Activated naive CD4-positive, alpha-beta T cell treated with anti-CD3 and anti-CD28 coated beads, Interleukin-2, amount 10 ng/mL, durations not matched to agents 7 days and 5 days (primary cell): ENCODE data around the gene ERP29.
A peak's percentile ranks its signal among the peaks of the same experiment; 100 is the strongest.
"Not testable (repeated sequence)": the region's sequence is repeated elsewhere in the genome, so short reads cannot be mapped to it uniquely, and the experiment has no call there.

Source experiments
- CTCF ChIA-PET: fragments of 350-600 bp; sonication (Branson Sonifier 250); formaldehyde crosslinking; loops from one replicate; lab custom pipeline; 2021; ENCODE audit warnings: antibody characterized with exemption; lab: Charles Lee
- DNase-seq: peaks from one replicate; pipeline ENCODE4 v3.0.0-alpha.2; 2020
- H3K27ac Mint-ChIP-seq: one replicate; pipeline ENCODE4 v1.8.0; 2021; ENCODE audit warnings: mild to moderate bottlenecking, moderate library complexity, mixed read lengths
- H3K27me3 Mint-ChIP-seq: one replicate; pipeline ENCODE4 v1.8.0; 2021; ENCODE audit warnings: mild to moderate bottlenecking, mixed read lengths
- H3K36me3 Mint-ChIP-seq: one replicate; pipeline ENCODE4 v1.8.0; 2021; ENCODE audit warnings: mixed read lengths
- H3K4me1 Mint-ChIP-seq: one replicate; pipeline ENCODE4 v1.8.0; 2021; ENCODE audit warnings: mixed read lengths
- H3K4me3 Mint-ChIP-seq: one replicate; pipeline ENCODE4 v1.8.0; 2021; ENCODE audit warnings: mild to moderate bottlenecking, moderate library complexity, mixed read lengths
- H3K9me3 Mint-ChIP-seq: one replicate; pipeline ENCODE4 v1.8.0; 2021; ENCODE audit warnings: mixed read lengths

ERP29 gene

DNA sequence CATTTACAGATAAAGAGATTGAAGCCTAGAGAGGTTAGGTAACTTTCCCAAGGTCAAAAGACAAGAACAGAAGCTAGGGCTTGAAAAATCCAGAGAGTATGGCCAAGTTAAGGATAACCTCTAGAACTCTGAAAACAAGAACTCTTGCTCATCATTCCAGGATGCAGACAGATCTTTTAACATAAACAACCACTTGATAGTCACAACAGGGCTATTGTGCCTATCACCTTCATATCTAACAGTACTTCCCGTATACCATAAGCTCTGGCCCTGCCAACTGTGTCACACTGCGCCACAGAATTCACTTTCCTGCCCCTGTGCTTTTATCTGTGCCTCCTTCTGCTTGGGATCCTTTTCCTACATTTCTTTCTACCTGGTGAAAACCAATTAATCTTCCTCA, 18.2 kb downstream of the ERP29 start:
- Mint-ChIP-seq H3K36me3 (peaks cover 36% of the 10 kb centered on the region), H3K9me3 (no peaks in the 10 kb centered on the region), H3K4me1 (no peaks in the 10 kb centered on the region), H3K27ac (no peak overlapping the region), H3K27me3 (no peaks in the 10 kb centered on the region), H3K4me3 (no peak overlapping the region)
- CTCF ChIA-PET = no interaction called here
- no peak for DNase-seq

DNA sequence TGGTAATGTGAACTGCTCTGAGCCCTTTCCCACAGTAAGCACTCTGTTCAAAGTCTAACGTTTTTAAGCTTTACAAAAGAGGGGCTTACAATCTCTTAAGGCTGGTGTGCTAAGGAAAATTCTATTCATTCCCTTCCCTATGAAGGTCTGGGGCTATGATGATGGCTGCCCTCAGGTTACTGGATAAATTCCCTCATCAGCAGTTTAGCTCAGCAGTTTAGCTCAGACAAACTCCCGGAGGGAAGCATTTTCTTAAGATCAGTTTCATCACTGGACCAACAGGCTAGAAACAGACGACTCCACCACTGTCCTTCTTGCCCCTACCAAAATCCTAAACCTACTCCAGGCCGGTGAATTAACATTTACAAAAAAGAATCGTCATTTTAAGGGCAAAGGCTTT, 19.1 kb downstream of the ERP29 start:
- no peak for DNase-seq
- CTCF ChIA-PET = interaction anchor here (0.7 kb wide), 1 partner anchor 18 kb away, joined by 3 read pairs; no protein-coding TSS in a partner anchor
- no peaks in the 10 kb centered on the region for H3K9me3 Mint-ChIP-seq
- peaks cover 38% of the 10 kb centered on the region for H3K36me3 Mint-ChIP-seq
- H3K4me1 Mint-ChIP-seq = no peaks in the 10 kb centered on the region
- H3K27ac Mint-ChIP-seq = no peak overlapping the region
- H3K27me3 Mint-ChIP-seq = no peaks in the 10 kb centered on the region
- H3K4me3 Mint-ChIP-seq = no peak overlapping the region

DNA sequence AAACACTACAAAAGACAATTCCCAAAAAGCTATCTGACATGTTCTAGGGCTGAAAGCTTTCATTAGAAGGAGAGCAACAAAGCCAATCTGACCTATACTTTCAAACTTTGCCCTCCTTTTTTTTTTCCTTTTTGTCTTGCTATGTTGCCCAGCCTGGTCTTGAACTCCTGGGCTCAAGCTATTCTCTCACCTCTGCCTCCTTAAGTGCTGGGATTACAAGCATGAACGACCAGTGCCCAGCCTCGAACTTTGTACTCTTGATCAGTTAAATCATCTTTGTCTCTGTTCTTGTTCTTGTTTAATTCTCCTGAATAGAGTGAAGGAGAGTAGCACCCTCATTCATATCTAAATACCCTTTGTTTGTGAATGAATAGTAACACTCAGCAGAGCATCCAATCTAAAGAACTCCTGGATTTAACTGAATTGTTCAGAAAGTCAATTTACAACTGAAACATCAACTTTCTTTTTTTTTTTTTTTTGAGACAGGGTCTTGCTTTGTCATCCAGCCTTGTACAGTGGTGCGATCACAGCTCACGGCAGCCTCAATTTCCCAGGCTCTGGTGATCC, 22.1 kb downstream of the ERP29 start:
- Mint-ChIP-seq H3K27me3 (no peaks in the 10 kb centered on the region), H3K27ac (peak overlapping the region; percentile 10), H3K4me1 (no peaks in the 10 kb centered on the region), H3K4me3 (no peak overlapping the region), H3K36me3 (peaks cover 41% of the 10 kb centered on the region), H3K9me3 (no peaks in the 10 kb centered on the region)
- CTCF ChIA-PET = interaction anchor here (1.4 kb wide), 1 partner anchor 15 kb away, joined by 4 read pairs; no protein-coding TSS in a partner anchor
- DNase-seq = no peak

DNA sequence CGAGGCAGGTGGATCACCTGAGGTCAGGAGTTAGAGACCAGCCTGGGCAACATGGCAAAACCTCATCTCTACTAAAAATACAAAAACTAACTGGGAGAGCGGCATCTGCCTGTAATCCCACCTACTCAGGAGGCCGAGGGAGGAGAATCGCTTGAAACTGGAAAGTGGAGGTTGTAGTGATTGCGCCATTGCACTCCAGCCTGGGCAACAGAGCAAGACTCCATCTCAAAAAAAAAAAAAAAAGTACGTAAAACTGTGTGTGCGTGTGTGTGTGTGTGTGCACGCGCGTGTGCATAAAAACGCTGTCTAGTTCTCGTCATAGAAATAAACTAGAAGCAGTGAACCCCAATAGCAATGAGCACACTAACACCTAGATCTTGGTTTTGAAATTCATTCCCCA, 23.4 kb downstream of the ERP29 start:
- H3K36me3 Mint-ChIP-seq = peaks cover 40% of the 10 kb centered on the region
- DNase-seq, H3K27me3 Mint-ChIP-seq, H3K9me3 Mint-ChIP-seq, CTCF ChIA-PET, H3K4me1 Mint-ChIP-seq, H3K4me3 Mint-ChIP-seq, H3K27ac Mint-ChIP-seq: not testable (repeated sequence)

DNA sequence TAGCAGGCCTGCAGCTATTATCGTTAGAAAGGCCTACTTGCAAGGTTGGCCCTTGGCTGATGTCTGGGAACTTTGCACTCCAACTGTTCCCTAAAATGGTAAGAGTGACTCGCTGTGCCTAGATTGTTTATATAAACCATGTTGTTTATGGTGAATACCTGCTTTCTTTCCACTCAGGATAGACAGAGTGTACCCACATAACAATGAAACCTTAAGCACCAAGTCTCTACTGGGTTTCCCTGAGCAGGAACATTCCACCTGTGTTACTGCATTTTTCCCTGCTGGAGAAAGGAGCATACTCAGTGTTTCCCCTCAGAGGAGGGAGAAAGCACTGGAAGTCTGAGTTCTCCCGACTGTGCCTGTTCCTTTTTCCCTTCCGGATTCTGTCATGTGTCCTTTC, 32.8 kb downstream of the ERP29 start:
- no peaks in the 10 kb centered on the region for H3K4me1 Mint-ChIP-seq
- H3K27ac Mint-ChIP-seq = peak overlapping the region; percentile 56
- H3K9me3 Mint-ChIP-seq = no peaks in the 10 kb centered on the region
- no peak for DNase-seq
- H3K27me3 Mint-ChIP-seq = no peaks in the 10 kb centered on the region
- peaks cover 42% of the 10 kb centered on the region for H3K36me3 Mint-ChIP-seq
- CTCF ChIA-PET = no interaction called here
- H3K4me3 Mint-ChIP-seq = no peak overlapping the region

DNA sequence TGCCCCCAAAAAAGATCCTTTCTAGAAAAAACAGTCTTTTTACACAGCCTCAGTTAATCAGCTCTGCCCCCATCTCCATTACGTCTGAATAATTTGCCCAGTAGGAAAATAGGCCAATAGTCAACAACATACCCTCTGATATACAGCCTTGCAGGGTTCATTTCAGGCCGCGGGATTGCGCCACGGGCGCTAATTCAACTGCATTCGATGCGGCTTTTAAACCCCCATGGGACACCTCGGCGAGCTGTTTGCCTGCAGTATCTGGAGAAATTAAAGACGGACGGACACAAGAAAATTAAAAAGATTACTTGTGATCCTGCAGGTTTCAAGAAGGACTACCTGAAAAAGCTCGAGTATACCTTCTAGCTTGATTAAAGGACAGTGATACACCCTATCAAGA, 36.1 kb downstream of the ERP29 start:
- H3K9me3 Mint-ChIP-seq = no peaks in the 10 kb centered on the region
- DNase-seq = no peak
- H3K27ac Mint-ChIP-seq = no peak overlapping the region
- no peak overlapping the region for H3K4me3 Mint-ChIP-seq
- H3K27me3 Mint-ChIP-seq = no peaks in the 10 kb centered on the region
- no peaks in the 10 kb centered on the region for H3K4me1 Mint-ChIP-seq
- CTCF ChIA-PET = no interaction called here
- peaks cover 50% of the 10 kb centered on the region for H3K36me3 Mint-ChIP-seq

DNA sequence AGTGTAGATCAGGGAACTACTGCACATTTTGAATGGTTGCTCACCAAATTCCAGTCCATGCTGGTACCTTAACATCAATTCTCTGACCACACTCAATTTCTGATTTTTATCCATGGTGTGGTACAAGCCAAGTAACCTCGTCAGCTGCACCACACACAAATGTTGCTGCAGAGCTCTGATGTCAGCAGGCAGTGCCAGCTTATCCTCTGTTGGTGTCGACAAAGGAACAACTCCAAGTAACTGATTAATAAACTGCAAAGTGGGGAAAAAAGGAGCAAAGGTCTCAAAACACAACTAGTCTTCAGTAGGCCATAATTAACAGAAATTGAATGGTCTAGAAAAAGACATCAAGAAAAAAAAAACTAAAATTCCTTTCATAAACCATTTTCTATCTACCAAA, 47.9 kb downstream of the ERP29 start:
- Mint-ChIP-seq H3K27me3 (no peaks in the 10 kb centered on the region), H3K4me1 (no peaks in the 10 kb centered on the region), H3K36me3 (peaks cover 36% of the 10 kb centered on the region), H3K9me3 (no peaks in the 10 kb centered on the region), H3K4me3 (no peak overlapping the region), H3K27ac (peak overlapping the region; percentile 17)
- CTCF ChIA-PET = interaction anchor here (0.9 kb wide), 1 partner anchor 9 kb away, joined by 5 read pairs; no protein-coding TSS in a partner anchor
- no peak for DNase-seq

DNA sequence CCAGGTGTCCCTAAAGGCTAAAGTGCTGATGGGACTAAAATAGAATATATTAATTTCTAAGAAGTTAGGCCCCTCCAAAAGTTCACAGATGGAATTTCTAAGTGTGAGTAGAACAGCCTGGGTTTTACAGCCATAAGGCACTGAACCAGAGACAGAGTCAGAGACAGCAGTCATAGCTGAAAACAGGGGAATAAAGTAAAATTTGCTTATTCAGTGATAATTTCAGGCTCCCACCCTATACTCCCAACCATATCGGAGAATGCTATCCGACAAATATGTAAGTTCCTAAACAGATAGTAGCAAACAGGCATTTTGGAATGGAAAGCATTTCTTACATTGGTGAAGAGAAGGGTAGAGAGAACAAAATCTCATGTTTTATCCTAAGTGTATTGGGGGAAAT, 50.0 kb downstream of the ERP29 start:
- H3K27ac Mint-ChIP-seq = no peak overlapping the region
- H3K4me3 Mint-ChIP-seq = no peak overlapping the region
- H3K36me3 Mint-ChIP-seq = peaks cover 42% of the 10 kb centered on the region
- no peaks in the 10 kb centered on the region for H3K4me1 Mint-ChIP-seq
- no peak for DNase-seq
- no peaks in the 10 kb centered on the region for H3K9me3 Mint-ChIP-seq
- CTCF ChIA-PET = no interaction called here
- no peaks in the 10 kb centered on the region for H3K27me3 Mint-ChIP-seq

DNA sequence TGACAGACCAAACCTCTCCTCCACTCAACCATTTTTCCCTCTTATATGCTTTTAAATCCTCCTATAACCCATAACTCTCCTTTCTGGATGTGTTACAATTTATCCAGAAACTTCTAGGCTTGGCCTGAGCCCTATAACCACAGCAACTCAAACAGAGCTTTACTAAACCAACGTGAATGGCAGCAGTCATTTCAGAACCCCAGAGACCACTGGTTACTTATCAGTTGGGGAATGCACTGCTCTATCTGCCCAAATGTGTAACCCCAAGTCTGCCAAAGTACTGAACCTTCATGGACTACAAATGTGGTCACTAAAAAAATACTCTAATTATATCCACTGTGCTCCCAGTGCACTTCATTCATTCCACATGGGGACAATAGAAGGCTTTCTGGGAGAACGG, 53.3 kb downstream of the ERP29 start:
- CTCF ChIA-PET = interaction anchor here (1.1 to 1.3 kb wide), 3 partner anchors 11 to 53 kb away, joined by 3 to 8 read pairs (median 4); partner anchors contain the start of genes ERP29 and TMEM116
- H3K4me3 Mint-ChIP-seq = no peak overlapping the region
- H3K27me3 Mint-ChIP-seq = no peaks in the 10 kb centered on the region
- no peaks in the 10 kb centered on the region for H3K4me1 Mint-ChIP-seq
- no peaks in the 10 kb centered on the region for H3K9me3 Mint-ChIP-seq
- H3K27ac Mint-ChIP-seq = no peak overlapping the region
- no peak for DNase-seq
- peaks cover 41% of the 10 kb centered on the region for H3K36me3 Mint-ChIP-seq
